Measurements from ENCODE around the gene NES. TPM values are rescaled to one million over a fixed set of nuclear protein-coding genes. Genes with fewer than 3 reads are reported as not detected.

Gene NES
- polyA plus RNA-seq, 1 of the 3 experiments (the other 2 are of a cell fraction): 15.8 TPM

- TF ChIP-seq MAX (IDR thresholded peaks at IDR 0.05; ENCODE audit: low read depth) (no peak), TEAD4 (IDR thresholded peaks at IDR 0.05; ENCODE audit: borderline replicate concordance, insufficient read depth) (no peak), ELF1 (IDR thresholded peaks at IDR 0.05) (no peak), FOSL2 (IDR thresholded peaks at IDR 0.05; ENCODE audit: borderline replicate concordance, low read depth) (no peak), NFIC (IDR thresholded peaks at IDR 0.05; ENCODE audit: borderline replicate concordance) (no peak), SMC3 (IDR thresholded peaks at IDR 0.05; ENCODE audit: low read depth, low read length) (peak; percentile 54), RAD21 (IDR thresholded peaks at IDR 0.05; ENCODE audit: low read length) (peak; percentile 72)
Observed at GRCh38 chr1:156726549-156727226, 49.5 kb upstream of the NES start (continued).

DNA sequence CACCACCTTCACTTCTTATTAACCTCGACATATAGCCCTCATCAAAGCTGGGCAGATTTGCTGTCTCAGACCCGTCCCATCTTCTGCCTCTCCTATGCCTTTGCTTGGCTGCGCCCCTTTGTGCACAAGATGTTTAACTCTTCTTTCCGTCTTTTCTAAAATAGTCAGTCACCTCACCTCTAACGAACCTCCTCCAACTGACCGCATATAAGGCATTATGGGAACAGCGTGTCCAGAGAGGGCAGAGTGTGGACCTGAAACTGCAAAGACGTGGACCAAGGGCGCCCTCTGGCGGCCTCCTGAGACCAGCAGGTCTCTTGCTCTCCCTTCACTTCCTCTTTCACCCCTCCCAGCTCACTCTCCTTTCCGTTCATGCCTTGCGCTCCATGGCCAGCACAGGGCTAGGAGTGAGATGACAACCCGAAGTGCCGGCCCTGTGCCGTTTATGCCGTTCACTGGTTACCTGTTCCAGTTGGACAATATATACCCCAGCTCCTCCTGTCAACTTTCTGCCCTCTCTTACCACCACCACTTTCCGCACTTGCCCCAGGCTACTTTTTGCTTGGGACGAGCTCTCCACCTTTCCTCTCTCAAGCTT, 48.6 kb upstream of the NES start:
- H3K27ac ChIP-seq (ENCODE audit: low read depth in 2 of 2, low read length in 1 of 2): peak overlapping the region; percentile 21 to 62; a peak in 3 of 4 replicates
- no peak for TF ChIP-seq FOXM1 (IDR thresholded peaks at IDR 0.05; ENCODE audit: low read depth)
- peak; percentile 90 for TF ChIP-seq MXI1 (IDR thresholded peaks at IDR 0.05; ENCODE audit: low read depth, low read length)
- TF ChIP-seq, protein P1, sequence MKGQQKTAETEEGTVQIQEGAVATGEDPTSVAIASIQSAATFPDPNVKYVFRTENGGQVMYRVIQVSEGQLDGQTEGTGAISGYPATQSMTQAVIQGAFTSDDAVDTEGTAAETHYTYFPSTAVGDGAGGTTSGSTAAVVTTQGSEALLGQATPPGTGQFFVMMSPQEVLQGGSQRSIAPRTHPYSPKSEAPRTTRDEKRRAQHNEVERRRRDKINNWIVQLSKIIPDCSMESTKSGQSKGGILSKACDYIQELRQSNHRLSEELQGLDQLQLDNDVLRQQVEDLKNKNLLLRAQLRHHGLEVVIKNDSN (IDR thresholded peaks at IDR 0.05; ENCODE audit: borderline replicate concordance, low read depth): no peak
- TF ChIP-seq POLR2AphosphoS5 (IDR thresholded peaks at IDR 0.05; ENCODE audit: low read depth, low read length): no peak
- TF ChIP-seq REST (IDR thresholded peaks at IDR 0.05; ENCODE audit: low read depth, low read length): no peak
- no peak for TF ChIP-seq YY1 (IDR thresholded peaks at IDR 0.05; ENCODE audit: low read depth)
- TF ChIP-seq, protein P2, sequence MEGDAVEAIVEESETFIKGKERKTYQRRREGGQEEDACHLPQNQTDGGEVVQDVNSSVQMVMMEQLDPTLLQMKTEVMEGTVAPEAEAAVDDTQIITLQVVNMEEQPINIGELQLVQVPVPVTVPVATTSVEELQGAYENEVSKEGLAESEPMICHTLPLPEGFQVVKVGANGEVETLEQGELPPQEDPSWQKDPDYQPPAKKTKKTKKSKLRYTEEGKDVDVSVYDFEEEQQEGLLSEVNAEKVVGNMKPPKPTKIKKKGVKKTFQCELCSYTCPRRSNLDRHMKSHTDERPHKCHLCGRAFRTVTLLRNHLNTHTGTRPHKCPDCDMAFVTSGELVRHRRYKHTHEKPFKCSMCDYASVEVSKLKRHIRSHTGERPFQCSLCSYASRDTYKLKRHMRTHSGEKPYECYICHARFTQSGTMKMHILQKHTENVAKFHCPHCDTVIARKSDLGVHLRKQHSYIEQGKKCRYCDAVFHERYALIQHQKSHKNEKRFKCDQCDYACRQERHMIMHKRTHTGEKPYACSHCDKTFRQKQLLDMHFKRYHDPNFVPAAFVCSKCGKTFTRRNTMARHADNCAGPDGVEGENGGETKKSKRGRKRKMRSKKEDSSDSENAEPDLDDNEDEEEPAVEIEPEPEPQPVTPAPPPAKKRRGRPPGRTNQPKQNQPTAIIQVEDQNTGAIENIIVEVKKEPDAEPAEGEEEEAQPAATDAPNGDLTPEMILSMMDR (IDR thresholded peaks at IDR 0.05): peak; percentile 95
- TF ChIP-seq MEF2A (IDR thresholded peaks at IDR 0.05; ENCODE audit: borderline replicate concordance, low read depth): no peak
- TF ChIP-seq NFIC (IDR thresholded peaks at IDR 0.05; ENCODE audit: borderline replicate concordance): no peak
- TF ChIP-seq RXRA (IDR thresholded peaks at IDR 0.05; ENCODE audit: borderline replicate concordance, low read depth): no peak
- 0 out of 2 replicates have a peak, but pooled peaks have one; percentile 32 for TF ChIP-seq SIN3A (IDR thresholded peaks at IDR 0.05; ENCODE audit: borderline replicate concordance, low read depth, low read length)
- TF ChIP-seq FOXJ3 (CRISPR knock-in tag; IDR thresholded peaks at IDR 0.05): no peak
- no peak for TF ChIP-seq RFX5 (IDR thresholded peaks at IDR 0.05; ENCODE audit: low read length)
- no peak for TF ChIP-seq ELF1 (IDR thresholded peaks at IDR 0.05)
- TF ChIP-seq CHD2 (IDR thresholded peaks at IDR 0.05; ENCODE audit: low read length, partially characterized antibody): no peak
- TF ChIP-seq, protein P3, sequence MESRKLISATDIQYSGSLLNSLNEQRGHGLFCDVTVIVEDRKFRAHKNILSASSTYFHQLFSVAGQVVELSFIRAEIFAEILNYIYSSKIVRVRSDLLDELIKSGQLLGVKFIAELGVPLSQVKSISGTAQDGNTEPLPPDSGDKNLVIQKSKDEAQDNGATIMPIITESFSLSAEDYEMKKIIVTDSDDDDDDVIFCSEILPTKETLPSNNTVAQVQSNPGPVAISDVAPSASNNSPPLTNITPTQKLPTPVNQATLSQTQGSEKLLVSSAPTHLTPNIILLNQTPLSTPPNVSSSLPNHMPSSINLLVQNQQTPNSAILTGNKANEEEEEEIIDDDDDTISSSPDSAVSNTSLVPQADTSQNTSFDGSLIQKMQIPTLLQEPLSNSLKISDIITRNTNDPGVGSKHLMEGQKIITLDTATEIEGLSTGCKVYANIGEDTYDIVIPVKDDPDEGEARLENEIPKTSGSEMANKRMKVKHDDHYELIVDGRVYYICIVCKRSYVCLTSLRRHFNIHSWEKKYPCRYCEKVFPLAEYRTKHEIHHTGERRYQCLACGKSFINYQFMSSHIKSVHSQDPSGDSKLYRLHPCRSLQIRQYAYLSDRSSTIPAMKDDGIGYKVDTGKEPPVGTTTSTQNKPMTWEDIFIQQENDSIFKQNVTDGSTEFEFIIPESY (IDR thresholded peaks at IDR 0.05; ENCODE audit: borderline replicate concordance, low read depth): no peak
- peak; percentile 52; the same call in 1 of the 2 replicates for TF ChIP-seq GABPA (IDR thresholded peaks at IDR 0.05; ENCODE audit: low read depth)

More for the DNA sequence above, 48.6 kb upstream of the NES start:
- CTCF ChIA-PET: interaction anchor here (0.6 to 38.0 kb wide), 63 partner anchors 8 to 381 kb away, joined by 3 to 2702 read pairs (median 5); partner anchors contain the start of genes CRABP2, HDGF, INSRR and MRPL24
- POLR2A ChIA-PET: interaction anchor here (0.6 to 2.7 kb wide), 12 partner anchors 13 to 136 kb away, joined by 3 to 39 read pairs (median 4); partner anchors contain the start of genes HDGF, INSRR, NES and PRCC
- Histone ChIP-seq H3K4me2 (peak overlapping the region; percentile 89), H3K9me2 (no peaks in the 10 kb centered on the region), H3K79me2 (ENCODE audit: insufficient read depth) (peaks cover 95% of the 10 kb centered on the region), H3F3A (replicated peaks; ENCODE audit: insufficient read depth) (peaks cover 13% of the 10 kb centered on the region), H2AFZ (ENCODE audit: low read depth) (no peak overlapping the region), H3K9me3 (no peaks in the 10 kb centered on the region), H4K20me1 (ENCODE audit: insufficient read depth) (peaks cover 41% of the 10 kb centered on the region), H3K36me3 (replicated peaks in 1 of 2; ENCODE audit: control insufficient read depth in 1 of 2, insufficient read depth in 2 of 2, low read length in 1 of 2) (peaks cover 33 to 40% of the 10 kb centered on the region in 2 experiments), H3K4me1 (ENCODE audit: control insufficient read depth in 1 of 2, insufficient read depth in 2 of 2, low read depth in 1 of 2, low read length in 1 of 2) (peaks cover 28 to 55% of the 10 kb centered on the region in 2 experiments), H3K27me3 (ENCODE audit: insufficient read depth) (no peaks in the 10 kb centered on the region), H3K4me3 (ENCODE audit: low read depth in 2 of 2, low read length in 1 of 2) (peak overlapping the region; percentile 76 to 87), H3K9ac (no peak overlapping the region; the same call in 1 of the 2 replicates)
- WGBS (ENCODE audit: low lambda C conversion rate): 10% methylated on average over 18 of the region's 18 CpGs
- DNase-seq: peak; percentile 84

Measured in SK-N-SH (cell line).